HG02642 (cell line): ENCODE measurements around the gene CD300H.

Experiments
- ATAC-seq: cut with Tn5 transposase; IDR thresholded peaks from one replicate; pipeline ENCODE4 v1.9.1; 2021; ENCODE audit warnings: mild to moderate bottlenecking; ENCODE audit not compliant: unreplicated experiment, poor library complexity

CD300H gene

GRCh38 chr17:74567397-74567796 is at the start of gene CD300H:
TSS of gene CD300H (minus strand) at chr17:74567509.
- no peak for ATAC-seq

- ATAC-seq: no peak
Observed at GRCh38 chr17:74616696-74617095, 49.4 kb upstream of the CD300H start.

GRCh38 chr17:74612046-74612445 is 44.7 kb upstream of the CD300H start:
- ATAC-seq: no peak

GRCh38 chr17:74610108-74610507 is 42.8 kb upstream of the CD300H start:
- no peak for ATAC-seq

GRCh38 chr17:74608511-74608910 is 41.2 kb upstream of the CD300H start:
- ATAC-seq: no peak

- no peak for ATAC-seq
Observed at GRCh38 chr17:74607221-74607620, 39.9 kb upstream of the CD300H start.

GRCh38 chr17:74606050-74606449 is 38.7 kb upstream of the CD300H start:
- no peak for ATAC-seq

GRCh38 chr17:74605361-74605760 is 38.1 kb upstream of the CD300H start:
- no peak for ATAC-seq

GRCh38 chr17:74604761-74605160 is 37.5 kb upstream of the CD300H start:
- ATAC-seq: no peak

GRCh38 chr17:74604200-74604599 is 36.9 kb upstream of the CD300H start:
- no peak for ATAC-seq

GRCh38 chr17:74603746-74604145 is 36.4 kb upstream of the CD300H start:
- no peak for ATAC-seq

- no peak for ATAC-seq
Observed at GRCh38 chr17:74603037-74603635, 35.8 kb upstream of the CD300H start.

GRCh38 chr17:74601944-74602572 is 34.7 kb upstream of the CD300H start:
- ATAC-seq: no peak

GRCh38 chr17:74599448-74599939 is 32.2 kb upstream of the CD300H start:
- no peak for ATAC-seq

- no peak for ATAC-seq
Observed at GRCh38 chr17:74599023-74599399, 31.7 kb upstream of the CD300H start.

GRCh38 chr17:74598346-74599022 is 31.2 kb upstream of the CD300H start:
- no peak for ATAC-seq

GRCh38 chr17:74597069-74597790 is 29.9 kb upstream of the CD300H start:
- ATAC-seq: no peak

GRCh38 chr17:74595037-74595750 is 27.9 kb upstream of the CD300H start:
- ATAC-seq: no peak

GRCh38 chr17:74592087-74592990 is 25.0 kb upstream of the CD300H start, which contains the start of gene CD300LD:
TSS of gene CD300LD (minus strand) at chr17:74592283. CDS start at chr17:74592202, 81 bp downstream.
- no peak for ATAC-seq
